GM18909 (cell line): ENCODE data around the gene CDHR3.

ENCODE experiments used
- ATAC-seq: cut with Tn5 transposase; IDR thresholded peaks from one replicate; pipeline ENCODE4 v1.9.1; 2021; ENCODE audit warnings: mild to moderate bottlenecking; ENCODE audit not compliant: unreplicated experiment, poor library complexity

The CDHR3 gene

GRCh38 chr7:106074257-106074656 is 111.2 kb downstream of the CDHR3 start:
- no peak for ATAC-seq

- ATAC-seq: no peak
These were observed 112.9 kb downstream of the CDHR3 start for GRCh38 chr7:106075937-106076336.

- no peak for ATAC-seq
These were observed 113.5 kb downstream of the CDHR3 start for GRCh38 chr7:106076537-106076936.

- no peak for ATAC-seq
These were observed 117.4 kb downstream of the CDHR3 start for GRCh38 chr7:106080300-106080987.

GRCh38 chr7:106082087-106082854 is 119.2 kb downstream of the CDHR3 start:
- no peak for ATAC-seq
